Neuron (in vitro differentiated cells): Measurements from ENCODE around the gene COL8A2.

Experiments
- H2AFZ ChIP-seq: one replicate; pipeline ENCODE4 v1.6.1; 2013; ENCODE audit warnings: low read depth, mild to moderate bottlenecking, inconsistent platforms, low read length, moderate library complexity
- H3K27me3 ChIP-seq: one replicate; pipeline ENCODE4 v1.6.1; 2013; ENCODE audit warnings: low read length; ENCODE audit not compliant: insufficient read depth
- H3K36me3 ChIP-seq: one replicate; pipeline ENCODE4 v1.6.1; 2013; ENCODE audit warnings: low read length; ENCODE audit not compliant: insufficient read depth
- H3K4me1 ChIP-seq: one replicate; pipeline ENCODE4 v1.6.1; 2013; ENCODE audit warnings: low read length; ENCODE audit not compliant: insufficient read depth
- H3K4me3 ChIP-seq: 2 replicates; pipeline ENCODE4 v1.5.1; 2013; ENCODE audit warnings: mild to moderate bottlenecking, low read length, moderate library complexity
- H3K9me3 ChIP-seq: one replicate; pipeline ENCODE4 v1.6.1; 2013; ENCODE audit warnings: low read length

COL8A2 gene

GRCh38 chr1:36137226-36137625 lies 12.2 kb upstream of the COL8A2 start:
- Histone ChIP-seq H3K4me3 (no peak overlapping the region), H2AFZ (no peak overlapping the region), H3K36me3 (peaks cover 18% of the 10 kb centered on the region), H3K4me1 (peaks cover 5% of the 10 kb centered on the region), H3K27me3 (no peaks in the 10 kb centered on the region), H3K9me3 (no peaks in the 10 kb centered on the region)

- H2AFZ ChIP-seq, result no peak overlapping the region
- H3K36me3 ChIP-seq, result peaks cover 18% of the 10 kb centered on the region
- H3K27me3 ChIP-seq, result no peaks in the 10 kb centered on the region
- no peaks in the 10 kb centered on the region for H3K9me3 ChIP-seq
- H3K4me3 ChIP-seq, result no peak overlapping the region
- peaks cover 5% of the 10 kb centered on the region for H3K4me1 ChIP-seq
These were observed 11.5 kb upstream of the COL8A2 start for GRCh38 chr1:36136535-36136934.

GRCh38 chr1:36135796-36136195 lies 10.8 kb upstream of the COL8A2 start:
- H3K4me3 ChIP-seq, result no peak overlapping the region
- H3K27me3 ChIP-seq, result no peaks in the 10 kb centered on the region
- H2AFZ ChIP-seq, result no peak overlapping the region
- H3K36me3 ChIP-seq, result peaks cover 18% of the 10 kb centered on the region
- no peaks in the 10 kb centered on the region for H3K9me3 ChIP-seq
- peaks cover 5% of the 10 kb centered on the region for H3K4me1 ChIP-seq

- Histone ChIP-seq H3K4me3 (no peak overlapping the region), H3K4me1 (peaks cover 5% of the 10 kb centered on the region), H3K9me3 (no peaks in the 10 kb centered on the region), H2AFZ (no peak overlapping the region), H3K36me3 (peaks cover 18% of the 10 kb centered on the region), H3K27me3 (peaks cover 3% of the 10 kb centered on the region)
These were observed 10.3 kb upstream of the COL8A2 start for GRCh38 chr1:36135330-36135667.

GRCh38 chr1:36134505-36135329 lies 9.7 kb upstream of the COL8A2 start:
- Histone ChIP-seq H2AFZ (no peak overlapping the region), H3K36me3 (peaks cover 18% of the 10 kb centered on the region), H3K27me3 (peaks cover 4% of the 10 kb centered on the region), H3K4me1 (peaks cover 5% of the 10 kb centered on the region), H3K4me3 (no peak overlapping the region), H3K9me3 (no peaks in the 10 kb centered on the region)

- Histone ChIP-seq H3K9me3 (no peaks in the 10 kb centered on the region), H2AFZ (no peak overlapping the region), H3K4me1 (peaks cover 5% of the 10 kb centered on the region), H3K4me3 (no peak overlapping the region), H3K27me3 (peaks cover 4% of the 10 kb centered on the region), H3K36me3 (peaks cover 18% of the 10 kb centered on the region)
These were observed 9.0 kb upstream of the COL8A2 start for GRCh38 chr1:36134031-36134430.

- Histone ChIP-seq H3K4me1 (peaks cover 5% of the 10 kb centered on the region), H3K4me3 (no peak overlapping the region), H2AFZ (no peak overlapping the region), H3K9me3 (no peaks in the 10 kb centered on the region), H3K27me3 (peaks cover 4% of the 10 kb centered on the region), H3K36me3 (peaks cover 18% of the 10 kb centered on the region)
These were observed 8.5 kb upstream of the COL8A2 start for GRCh38 chr1:36133484-36133883.

GRCh38 chr1:36132029-36132428 lies 7.0 kb upstream of the COL8A2 start:
- H3K36me3 ChIP-seq, result peaks cover 7% of the 10 kb centered on the region
- no peak overlapping the region for H3K4me3 ChIP-seq
- H3K27me3 ChIP-seq, result peaks cover 11% of the 10 kb centered on the region
- H2AFZ ChIP-seq, result no peak overlapping the region
- H3K9me3 ChIP-seq, result no peaks in the 10 kb centered on the region
- H3K4me1 ChIP-seq, result peaks cover 5% of the 10 kb centered on the region

GRCh38 chr1:36128905-36129206 lies 3.8 kb upstream of the COL8A2 start:
- Histone ChIP-seq H3K4me1 (peaks cover 4% of the 10 kb centered on the region), H3K4me3 (no peak overlapping the region), H3K27me3 (peaks cover 35% of the 10 kb centered on the region), H2AFZ (no peak overlapping the region), H3K9me3 (no peaks in the 10 kb centered on the region), H3K36me3 (no peaks in the 10 kb centered on the region)

- no peaks in the 10 kb centered on the region for H3K36me3 ChIP-seq
These were observed 3.3 kb upstream of the COL8A2 start for GRCh38 chr1:36128126-36128904.

GRCh38 chr1:36126797-36127500 lies 1.9 kb upstream of the COL8A2 start:
- no peaks in the 10 kb centered on the region for H3K9me3 ChIP-seq
- H3K4me3 ChIP-seq, result no peak overlapping the region
- H3K4me1 ChIP-seq, result no peaks in the 10 kb centered on the region
- H3K27me3 ChIP-seq, result peaks cover 54% of the 10 kb centered on the region
- no peaks in the 10 kb centered on the region for H3K36me3 ChIP-seq
- H2AFZ ChIP-seq, result no peak overlapping the region

More at GRCh38 chr1:36128126-36128904, 3.3 kb upstream of the COL8A2 start:
- Histone ChIP-seq H2AFZ (no peak overlapping the region), H3K4me1 (no peaks in the 10 kb centered on the region), H3K4me3 (no peak overlapping the region), H3K9me3 (no peaks in the 10 kb centered on the region), H3K27me3 (peaks cover 41% of the 10 kb centered on the region)

GRCh38 chr1:36126005-36126716 lies 1.1 kb upstream of the COL8A2 start:
- no peak overlapping the region for H3K4me3 ChIP-seq
- H3K4me1 ChIP-seq, result no peaks in the 10 kb centered on the region
- no peak overlapping the region for H2AFZ ChIP-seq
- no peaks in the 10 kb centered on the region for H3K9me3 ChIP-seq
- H3K27me3 ChIP-seq, result peaks cover 54% of the 10 kb centered on the region
- no peaks in the 10 kb centered on the region for H3K36me3 ChIP-seq
